ENCODE data around the gene CARHSP1. TPM values are rescaled to one million over a fixed set of nuclear protein-coding genes. Genes with fewer than 3 reads are reported as not detected.

The CARHSP1 gene
- total RNA-seq, 3 donors from 2014 or later (not counting 1 experiment from before 2014, with no cell fraction given) = 59.0 to 70.0 (median 60.1) TPM

DNA sequence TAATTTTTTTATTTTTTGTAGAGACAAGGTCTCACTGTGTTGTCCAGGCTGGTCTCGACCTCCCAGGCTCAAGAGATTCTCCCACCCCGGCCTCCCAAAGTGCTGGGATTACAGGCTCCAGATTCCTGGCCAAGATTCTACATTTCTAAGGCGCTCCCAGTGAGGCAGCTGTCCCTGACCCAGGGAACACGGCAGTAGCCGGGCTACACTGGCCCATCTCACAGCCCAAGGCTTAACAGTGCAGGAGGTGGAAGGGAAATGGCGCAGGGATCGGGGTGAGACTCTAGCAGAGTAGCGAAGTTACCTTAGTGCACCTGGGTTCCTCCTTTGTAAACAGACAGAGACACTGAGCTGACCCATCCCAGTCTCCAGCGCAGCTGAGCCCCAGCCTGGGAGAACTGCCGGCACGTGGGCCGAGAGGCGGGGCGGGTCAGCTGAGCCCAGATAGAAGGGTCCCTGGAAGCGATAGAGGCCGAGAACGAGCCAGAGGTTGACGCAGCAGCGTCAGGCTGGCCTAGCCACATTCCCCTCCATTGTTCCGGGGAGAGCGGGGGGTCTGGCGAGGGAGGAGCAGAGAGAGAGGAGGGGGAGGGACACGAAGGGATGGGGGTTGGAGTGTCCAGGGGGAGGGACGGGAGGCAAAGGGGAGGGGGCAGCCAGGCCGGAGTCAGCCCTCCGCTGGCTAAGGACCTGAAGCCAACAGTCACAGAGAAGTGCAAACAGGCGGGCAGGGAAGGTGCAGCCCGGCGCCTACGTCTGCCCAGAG lies 2.5 kb downstream of the CARHSP1 start:
- no peaks in the 10 kb centered on the region for H3K9me3 Mint-ChIP-seq
- no peak overlapping the region for H3K27ac ChIP-seq (ENCODE audit: low read length)
- H3K27me3 ChIP-seq (ENCODE audit: control insufficient read depth, insufficient read depth, low read length) = no peaks in the 10 kb centered on the region
- no peaks in the 10 kb centered on the region for H3K36me3 Mint-ChIP-seq
- intact Hi-C loops (cut with micrococcal nuclease) = loop anchor here (5.0 kb wide), 1 partner anchor 194 kb away; the partner anchor contains the start of gene ABAT
- H3K27me3 Mint-ChIP-seq (ENCODE audit: low read depth in 2 of 2) = no peaks in the 10 kb centered on the region
- H3K9me3 ChIP-seq (ENCODE audit: control insufficient read depth, insufficient read depth, low read length) = no peaks in the 10 kb centered on the region
- peak overlapping the region; percentile 50 to 76 for H3K27ac Mint-ChIP-seq
- ATAC-seq = no peak
- H3K4me3 ChIP-seq (ENCODE audit: low read length) = no peak overlapping the region
- H3K4me3 Mint-ChIP-seq = peak overlapping the region; percentile 75
- 89% methylated on average over 29 of the region's 30 CpGs for WGBS (ENCODE audit: insufficient coverage)
- peaks cover 45% of the 10 kb centered on the region for H3K4me1 ChIP-seq (ENCODE audit: control insufficient read depth, insufficient read depth, low read length)
- no peak for DNase-seq
- TF ChIP-seq CTCF (IDR thresholded peaks at IDR 0.05) = no peak
- peaks cover 56 to 76% of the 10 kb centered on the region in 2 donors for H3K4me1 Mint-ChIP-seq
- no peaks in the 10 kb centered on the region for H3K36me3 ChIP-seq (ENCODE audit: control insufficient read depth, insufficient read depth, low read length)

DNA sequence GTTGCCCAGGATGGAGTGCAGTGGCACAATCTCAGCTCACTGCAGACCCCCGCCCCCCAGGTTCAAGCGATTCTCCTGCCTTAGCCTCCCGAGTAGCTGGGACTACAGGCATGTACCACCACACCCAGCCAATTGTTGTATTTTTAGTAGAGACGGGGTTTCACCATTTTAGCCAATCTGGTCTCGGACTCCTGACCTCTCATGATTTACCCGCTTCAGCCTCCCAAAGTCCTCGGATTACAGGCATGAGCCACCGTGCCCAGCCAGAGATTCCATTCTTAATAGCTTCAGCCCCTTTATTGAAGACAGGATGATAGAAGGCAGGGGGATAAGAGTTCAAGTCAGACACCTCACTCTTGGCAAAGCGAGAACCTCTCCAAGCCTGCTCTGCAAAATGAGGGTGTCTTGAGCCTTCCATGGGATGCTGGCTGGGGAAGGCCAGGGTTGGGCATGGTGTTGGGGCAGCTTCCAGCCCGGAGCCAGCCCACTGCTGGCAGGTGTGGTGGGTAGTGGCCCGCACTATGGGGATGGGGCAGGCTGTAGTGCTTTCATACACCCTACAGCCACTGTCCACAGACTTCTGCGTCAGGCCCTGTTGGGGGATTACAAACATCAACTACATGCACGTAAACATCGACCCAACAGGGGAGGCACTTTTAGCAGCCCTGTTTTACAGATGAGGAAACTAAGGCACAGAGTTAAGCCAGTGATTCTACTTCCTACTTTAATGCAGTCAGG lies 3.5 kb downstream of the CARHSP1 start:
- Histone ChIP-seq H3K4me1 (ENCODE audit: control insufficient read depth, insufficient read depth, low read length) (peaks cover 40% of the 10 kb centered on the region), H3K4me3 (ENCODE audit: low read length) (no peak overlapping the region), H3K36me3 (ENCODE audit: control insufficient read depth, insufficient read depth, low read length) (no peaks in the 10 kb centered on the region), H3K27ac (ENCODE audit: low read length) (no peak overlapping the region), H3K27me3 (ENCODE audit: control insufficient read depth, insufficient read depth, low read length) (no peaks in the 10 kb centered on the region), H3K9me3 (ENCODE audit: control insufficient read depth, insufficient read depth, low read length) (no peaks in the 10 kb centered on the region)
- DNase-seq = no peak
- ATAC-seq = no peak
- Mint-ChIP-seq H3K4me1 (peaks cover 50 to 72% of the 10 kb centered on the region in 2 donors), H3K9me3 (no peaks in the 10 kb centered on the region), H3K27ac (peak overlapping the region; percentile 29 to 50), H3K27me3 (ENCODE audit: low read depth in 2 of 2) (no peaks in the 10 kb centered on the region), H3K36me3 (no peaks in the 10 kb centered on the region), H3K4me3 (peak overlapping the region; percentile 31)
- intact Hi-C loops (cut with micrococcal nuclease) = loop anchor here (5.0 kb wide), 1 partner anchor 193 kb away; the partner anchor contains the start of gene ABAT
- no peak for TF ChIP-seq CTCF (IDR thresholded peaks at IDR 0.05)
- 92% methylated on average over 13 of the region's 14 CpGs for WGBS (ENCODE audit: insufficient coverage)

DNA sequence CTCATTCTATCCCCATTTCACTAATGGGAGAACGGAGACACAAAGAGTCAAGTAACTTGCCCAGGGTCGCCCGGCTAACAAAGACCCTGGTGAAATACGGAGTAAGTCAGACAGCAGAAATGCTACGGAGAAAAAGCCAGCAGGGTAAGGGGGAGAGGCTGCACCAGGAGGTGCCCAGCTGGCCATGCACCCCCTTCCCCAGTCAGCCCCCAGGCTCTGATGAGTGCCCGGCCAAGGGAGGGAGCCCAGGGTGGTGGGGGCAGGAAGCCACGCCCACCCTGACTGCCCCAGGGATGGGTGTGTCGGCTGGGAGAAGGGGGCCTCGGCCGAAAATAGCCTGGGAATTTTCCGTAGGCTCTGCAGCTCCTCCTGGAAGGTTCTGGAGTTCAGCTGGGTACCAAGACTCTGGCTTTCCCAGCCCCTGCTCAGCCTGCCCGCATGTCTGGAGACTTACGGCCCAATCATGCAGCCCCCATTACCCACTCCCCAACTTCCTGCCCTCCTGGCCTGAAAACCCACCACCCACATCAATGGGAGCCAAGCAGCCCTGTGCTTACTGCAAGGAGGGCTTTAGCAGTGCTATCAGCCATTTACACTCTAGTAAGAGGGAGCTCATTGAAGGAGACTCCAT lies 4.2 kb downstream of the CARHSP1 start:
- intact Hi-C loops (cut with micrococcal nuclease) = loop anchor here (5.0 kb wide), 1 partner anchor 192 kb away; the partner anchor contains the start of gene ABAT
- H3K9me3 ChIP-seq (ENCODE audit: control insufficient read depth, insufficient read depth, low read length) = no peaks in the 10 kb centered on the region
- DNase-seq = no peak
- WGBS (ENCODE audit: insufficient coverage) = 69% methylated on average over 13 of the region's 13 CpGs
- peak overlapping the region; percentile 35 to 60 for H3K27ac Mint-ChIP-seq
- peak overlapping the region; percentile 31 for H3K4me3 Mint-ChIP-seq
- H3K27me3 Mint-ChIP-seq (ENCODE audit: low read depth in 2 of 2) = no peaks in the 10 kb centered on the region
- no peak overlapping the region for H3K27ac ChIP-seq (ENCODE audit: low read length)
- no peak for TF ChIP-seq CTCF (IDR thresholded peaks at IDR 0.05)
- H3K36me3 ChIP-seq (ENCODE audit: control insufficient read depth, insufficient read depth, low read length) = no peaks in the 10 kb centered on the region
- H3K36me3 Mint-ChIP-seq = no peaks in the 10 kb centered on the region
- H3K4me1 ChIP-seq (ENCODE audit: control insufficient read depth, insufficient read depth, low read length) = peaks cover 37% of the 10 kb centered on the region
- no peaks in the 10 kb centered on the region for H3K9me3 Mint-ChIP-seq
- H3K4me3 ChIP-seq (ENCODE audit: low read length) = no peak overlapping the region
- ATAC-seq = no peak
- H3K4me1 Mint-ChIP-seq = peaks cover 47 to 67% of the 10 kb centered on the region in 2 donors
- no peaks in the 10 kb centered on the region for H3K27me3 ChIP-seq (ENCODE audit: control insufficient read depth, insufficient read depth, low read length)

Data from natural killer cell (primary cell).